Right lobe of liver (tissue), 6 donors: Measurements from ENCODE around the gene DST. TPM values are rescaled to one million over a fixed set of nuclear protein-coding genes. Genes with fewer than 3 reads are reported as not detected.

Source experiments
- ATAC-seq, 4 donors: fragments of 200-7000 bp; cut with Tn5 transposase; one replicate each; pipeline ENCODE4 v1.9.1; 2020; ENCODE audit warnings: mild to moderate bottlenecking in 4 of 4, moderate library complexity in 4 of 4
- DNase-seq, 3 donors: peaks; one replicate each; pipeline ENCODE4 v3.0.0-alpha.2; 2020
- H3K27ac ChIP-seq, 3 donors: fragments of 200-600 bp; one replicate each; pipeline ENCODE4 v1.8.0; 2022
- H3K27me3 ChIP-seq, 2 donors: fragments of 200-600 bp; one replicate each; pipeline ENCODE4 v1.8.0; 2022
- H3K36me3 ChIP-seq, 4 donors: fragments of 200-600 bp; sonication (generic) in 1 of 4; one replicate each; pipeline versions ENCODE4 v1.5.1 to v1.8.0; 2017 to 2022; ENCODE audit warnings: control low read depth in 1 of 4
- H3K4me1 ChIP-seq, 4 donors: fragments of 200-600 bp; sonication (generic) in 1 of 4; one replicate each; pipeline versions ENCODE4 v1.5.1 to v1.8.0; 2017 to 2022; ENCODE audit warnings: control low read depth in 1 of 4
- H3K4me3 ChIP-seq, 3 donors: fragments of 200-600 bp; one replicate each; pipeline ENCODE4 v1.8.0; 2022
- H3K9me3 ChIP-seq, 4 donors: fragments of 200-600 bp; sonication (generic) in 1 of 4; one replicate each; pipeline versions ENCODE4 v1.5.1 to v1.8.0; 2017 to 2022; ENCODE audit warnings: control low read depth in 1 of 4
- POLR2A ChIP-seq: fragments of 450-650 bp; IDR thresholded peaks from one replicate; pipeline ENCODE4 v1.6.1; 2017; ENCODE audit warnings: antibody characterized with exemption, mild to moderate bottlenecking
- WGBS: methylation state at CpG from one replicate; pipeline ENCODE4 v1.1.6; 2018; ENCODE audit warnings: low coverage, low lambda C conversion rate; ENCODE audit not compliant: insufficient coverage; ENCODE audit errors: missing lambda C conversion rate; 5-methylcytosine and 5-hydroxymethylcytosine counted together
- intact Hi-C, 2 donors: fragments of 100-400 bp; cut with DNase I; formaldehyde crosslinking; loops; one replicate each; pipeline versions ENCODE4 v1.11.2 to v1.14.1; 2022
- total RNA-seq, 6 experiments: library from RNA; depleted of rRNA in 2 of 6; stranded (reverse); fragments of >200 nt in 2 of 6; fragmentation: NEBNext Ultra II Directional in 3 of 6; extraction: Animal tissue kit (Norgen Biotek cat#: 25700) in 3 of 6; gene quantifications; one replicate each; pipeline versions ENCODE4 v1.1.0 to v1.2.4, GENCODE V29; 2016 to 2023
- TF ChIP-seq, protein P1 (sequence below), 4 donors: fragments of 200-600 bp in 3 of 4; fragments of 450-650 bp in 1 of 4; IDR thresholded peaks; one replicate each; pipeline versions ENCODE4 v1.5.1 to v1.8.0; 2016 to 2022; ENCODE audit warnings: antibody characterized with exemption in 4 of 4, mild to moderate bottlenecking in 2 of 4
- donor health status: DM: no; HTN: yes; CAD: no.
- donor health status: DM: no; HTN: no; CAD: no.
- donor health status: DM: no; HTN: no; CAD: no.
- donor health status: DM: no; HTN: yes; CAD: no.
- donor health status: DM: no; HTN: yes; CAD: no.

The DST gene
- total RNA-seq, 6 experiments from 2014 or later: 92.1 to 207 (median 156) TPM

DNA sequence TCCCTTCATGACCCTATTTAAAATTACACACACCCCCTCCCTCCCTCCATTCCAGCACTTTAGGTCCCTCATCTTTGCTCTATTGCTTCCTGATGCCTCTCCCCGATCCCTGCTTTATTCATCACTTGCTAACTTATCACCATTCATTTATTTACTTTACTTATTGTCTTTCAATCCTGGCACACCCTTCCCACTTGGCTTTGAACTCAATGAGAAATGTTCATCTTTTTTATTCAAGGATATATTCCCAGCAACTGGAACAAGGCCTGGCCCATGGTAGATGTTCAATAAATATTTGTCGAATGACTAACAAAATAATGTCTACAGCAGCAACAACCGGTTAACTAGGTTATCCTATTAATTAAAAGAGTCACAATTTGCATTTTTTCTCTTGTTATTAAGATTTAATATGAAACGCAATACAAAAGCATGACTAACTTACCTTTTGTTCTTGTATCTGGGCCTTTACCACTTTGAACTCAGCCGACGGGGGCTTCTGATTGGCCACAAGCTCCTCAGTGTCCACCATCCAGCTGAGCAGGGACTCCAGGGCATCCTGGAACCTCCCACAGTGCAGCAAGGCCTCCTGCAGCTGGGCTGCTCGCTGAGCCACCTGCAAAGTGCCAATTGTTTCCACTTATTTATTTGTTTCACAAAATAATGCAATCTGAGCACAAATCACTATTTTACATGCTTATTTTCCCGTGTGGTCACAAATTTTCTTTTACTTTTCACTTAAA lies 107.8 kb downstream of the DST start:
- H3K9me3 ChIP-seq: no peaks in the 10 kb centered on the region
- H3K4me1 ChIP-seq: peaks cover 0 to 19% (median 4%) of the 10 kb centered on the region in 4 donors
- peaks cover 0 to 50% (median 16%) of the 10 kb centered on the region in 4 donors for H3K36me3 ChIP-seq
- 89% methylated on average over 8 of the region's 8 CpGs for whole genome bisulfite sequencing
- intact Hi-C loops: no loop called here
- TF ChIP-seq POLR2A: no peak
- TF ChIP-seq, protein P1, sequence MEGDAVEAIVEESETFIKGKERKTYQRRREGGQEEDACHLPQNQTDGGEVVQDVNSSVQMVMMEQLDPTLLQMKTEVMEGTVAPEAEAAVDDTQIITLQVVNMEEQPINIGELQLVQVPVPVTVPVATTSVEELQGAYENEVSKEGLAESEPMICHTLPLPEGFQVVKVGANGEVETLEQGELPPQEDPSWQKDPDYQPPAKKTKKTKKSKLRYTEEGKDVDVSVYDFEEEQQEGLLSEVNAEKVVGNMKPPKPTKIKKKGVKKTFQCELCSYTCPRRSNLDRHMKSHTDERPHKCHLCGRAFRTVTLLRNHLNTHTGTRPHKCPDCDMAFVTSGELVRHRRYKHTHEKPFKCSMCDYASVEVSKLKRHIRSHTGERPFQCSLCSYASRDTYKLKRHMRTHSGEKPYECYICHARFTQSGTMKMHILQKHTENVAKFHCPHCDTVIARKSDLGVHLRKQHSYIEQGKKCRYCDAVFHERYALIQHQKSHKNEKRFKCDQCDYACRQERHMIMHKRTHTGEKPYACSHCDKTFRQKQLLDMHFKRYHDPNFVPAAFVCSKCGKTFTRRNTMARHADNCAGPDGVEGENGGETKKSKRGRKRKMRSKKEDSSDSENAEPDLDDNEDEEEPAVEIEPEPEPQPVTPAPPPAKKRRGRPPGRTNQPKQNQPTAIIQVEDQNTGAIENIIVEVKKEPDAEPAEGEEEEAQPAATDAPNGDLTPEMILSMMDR (IDR thresholded peaks at IDR 0.05): no peak
- DNase-seq (no peak), ATAC-seq (no peak)
- H3K27ac ChIP-seq: no peak overlapping the region
- no peaks in the 10 kb centered on the region for H3K27me3 ChIP-seq
- no peak overlapping the region for H3K4me3 ChIP-seq

DNA sequence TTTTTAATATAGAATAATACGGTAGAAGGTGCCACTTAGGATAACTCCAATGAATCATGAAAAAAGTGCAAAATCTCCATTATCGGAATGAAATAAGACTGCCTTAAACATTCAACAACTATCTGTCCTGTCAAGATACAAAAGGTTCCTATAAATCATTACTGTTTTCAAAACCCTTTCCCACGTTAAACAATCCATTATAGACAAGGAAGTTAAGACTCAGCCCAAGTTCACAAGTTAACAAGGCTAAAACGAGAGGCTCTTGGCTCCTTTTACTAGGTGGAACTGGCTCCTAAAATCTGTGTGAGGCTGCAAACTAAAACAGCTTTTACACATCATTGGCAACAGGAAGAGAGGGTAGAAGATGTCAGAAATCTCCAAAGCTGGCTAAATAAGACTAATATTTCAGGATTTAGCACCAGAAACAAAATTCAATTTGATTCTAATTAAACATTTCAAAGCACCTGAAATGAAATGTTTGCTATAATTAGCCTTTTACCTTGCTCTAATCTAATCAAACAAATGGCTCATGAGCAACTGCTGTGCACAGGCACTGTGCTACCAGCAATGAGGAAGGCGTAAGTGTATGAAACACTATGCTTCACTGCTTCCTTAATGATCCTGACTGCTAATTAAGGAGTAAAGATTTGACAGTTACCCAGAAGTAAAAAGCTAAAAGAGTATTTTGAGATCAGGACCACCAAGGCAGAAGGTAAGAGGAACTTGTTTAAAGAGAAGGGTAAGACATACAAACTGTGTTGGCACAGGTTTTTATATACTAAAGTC lies 109.7 kb downstream of the DST start:
- DNase-seq (no peak), ATAC-seq (no peak)
- Histone ChIP-seq H3K27me3 (no peaks in the 10 kb centered on the region), H3K9me3 (no peaks in the 10 kb centered on the region), H3K36me3 (peaks cover 0 to 67% (median 25%) of the 10 kb centered on the region in 4 donors), H3K4me3 (no peak overlapping the region), H3K27ac (no peak overlapping the region), H3K4me1 (peaks cover 0 to 10% (median 0%) of the 10 kb centered on the region in 4 donors)
- intact Hi-C loops: no loop called here
- WGBS: 94% methylated on average over 5 of the region's 5 CpGs
- TF ChIP-seq, protein P1 (IDR thresholded peaks at IDR 0.05): no peak

DNA sequence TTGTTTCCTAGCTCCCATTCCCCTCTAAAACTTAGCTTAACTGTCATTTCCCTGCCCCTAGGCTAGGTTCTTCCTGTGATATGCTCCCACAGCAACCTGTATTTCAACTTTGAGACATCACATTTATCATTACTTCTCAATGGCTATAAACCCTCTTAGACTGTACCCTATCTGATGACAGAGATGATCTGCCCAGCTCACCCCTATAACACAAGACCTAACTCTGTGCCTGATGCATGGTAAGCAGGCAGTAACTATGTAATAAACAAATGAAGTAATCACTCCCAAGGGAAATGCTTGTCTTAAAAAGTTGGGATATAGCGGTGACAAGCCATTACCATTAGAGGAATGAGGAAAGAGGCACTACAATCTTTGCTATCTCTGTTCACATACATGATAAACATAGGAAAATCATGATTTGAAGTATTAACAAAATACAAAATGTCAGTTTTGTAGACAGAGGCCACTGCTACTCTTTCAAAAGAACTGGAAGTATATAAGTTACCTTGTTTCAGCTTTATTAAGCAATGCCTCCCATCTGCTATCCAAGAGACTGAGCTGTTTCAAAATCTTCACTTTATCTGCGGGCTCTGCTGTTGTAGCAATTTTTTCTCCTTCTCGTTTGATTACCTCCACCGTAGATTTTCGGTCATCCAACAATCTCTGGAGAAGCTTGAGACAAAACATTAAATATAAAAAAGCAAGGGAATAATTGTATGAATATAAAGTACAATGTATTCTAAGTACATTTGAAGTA lies 110.7 kb downstream of the DST start:
- no peak for ATAC-seq
- DNase-seq: no peak
- intact Hi-C loops: no loop called here
- H3K9me3 ChIP-seq: no peaks in the 10 kb centered on the region
- H3K27ac ChIP-seq: no peak overlapping the region
- WGBS: 85% methylated on average over 5 of the region's 5 CpGs
- no peaks in the 10 kb centered on the region for H3K27me3 ChIP-seq
- H3K4me1 ChIP-seq: peaks cover 0 to under 1% (median 0%) of the 10 kb centered on the region in 4 donors
- TF ChIP-seq POLR2A: no peak
- TF ChIP-seq, protein P1 (IDR thresholded peaks at IDR 0.05): no peak
- no peak overlapping the region for H3K4me3 ChIP-seq
- H3K36me3 ChIP-seq: peaks cover 0 to 76% (median 28%) of the 10 kb centered on the region in 4 donors

DNA sequence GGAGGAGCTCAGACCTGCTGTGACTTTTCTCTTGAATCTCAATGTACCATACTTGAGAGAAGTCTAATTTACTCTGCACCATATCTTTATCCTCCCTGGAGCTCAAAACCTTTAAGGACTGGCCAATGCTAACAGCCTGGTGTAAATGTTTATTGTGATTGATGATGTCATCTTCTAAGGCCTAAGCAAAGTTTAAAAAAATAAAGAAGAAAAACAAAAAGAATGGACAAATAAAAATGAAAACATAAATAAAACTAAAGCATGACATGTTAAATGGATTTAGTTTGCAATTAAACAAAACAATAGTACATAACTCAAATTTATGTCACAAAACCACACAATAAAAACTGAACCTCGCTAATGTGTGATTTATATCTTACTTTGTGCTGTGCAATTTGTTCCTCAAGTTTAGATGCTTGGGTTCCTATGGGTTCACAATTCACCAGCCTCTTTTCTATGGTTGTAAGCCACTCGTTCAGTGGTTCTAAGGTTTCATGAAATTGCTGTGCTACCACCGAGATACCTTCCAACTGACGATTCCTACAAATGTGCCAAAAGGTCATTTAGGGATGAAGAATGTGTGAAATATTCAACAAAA lies 113.0 kb downstream of the DST start:
- Histone ChIP-seq H3K27me3 (no peaks in the 10 kb centered on the region), H3K36me3 (peaks cover 0 to 75% (median 28%) of the 10 kb centered on the region in 4 donors), H3K9me3 (no peaks in the 10 kb centered on the region), H3K4me3 (no peak overlapping the region), H3K4me1 (no peaks in the 10 kb centered on the region), H3K27ac (no peak overlapping the region)
- TF ChIP-seq, protein P1 (IDR thresholded peaks at IDR 0.05): no peak
- intact Hi-C loops: no loop called here
- WGBS: 84% methylated on average over 4 of the region's 4 CpGs
- DNase-seq: no peak
- no peak for ATAC-seq
